GM08714 (cell line): ENCODE data around the gene TEX13B.
"Not testable (repeated sequence)": the region's sequence is repeated elsewhere in the genome, so short reads cannot be mapped to it uniquely, and the experiment has no call there.

ENCODE experiments used
- H3K4me3 ChIP-seq: fragments of 200-500 bp; sonication (Bioruptor generic); 2 replicates; pipeline ENCODE4 v1.5.1; 2014; ENCODE audit warnings: mild to moderate bottlenecking, low read length, inconsistent platforms
- ZNF274 ChIP-seq: IDR thresholded peaks from 2 replicates; pipeline ENCODE4 v1.6.1; 2012; ENCODE audit warnings: mild to moderate bottlenecking, low read depth, low read length

Gene TEX13B

GRCh38 chrX:107978707-107979307 is 3.4 kb downstream of the TEX13B start:
- no peak for TF ChIP-seq ZNF274
- H3K4me3 ChIP-seq, result no peak overlapping the region

GRCh38 chrX:107978071-107978470 is 4.1 kb downstream of the TEX13B start:
- TF ChIP-seq ZNF274, result no peak
- H3K4me3 ChIP-seq, result no peak overlapping the region

- H3K4me3 ChIP-seq, result no peak overlapping the region
- no peak for TF ChIP-seq ZNF274
These were observed 10.5 kb downstream of the TEX13B start for GRCh38 chrX:107971636-107972035.

- no peak for TF ChIP-seq ZNF274
- no peak overlapping the region for H3K4me3 ChIP-seq
These were observed 12.1 kb downstream of the TEX13B start for GRCh38 chrX:107970073-107970472.

GRCh38 chrX:107968623-107969022 is 13.5 kb downstream of the TEX13B start:
- TF ChIP-seq ZNF274, result no peak

GRCh38 chrX:107955337-107955736 is 26.8 kb downstream of the TEX13B start:
- H3K4me3 ChIP-seq, result not testable (repeated sequence)

More at GRCh38 chrX:107968623-107969022, 13.5 kb downstream of the TEX13B start:
- no peak overlapping the region for H3K4me3 ChIP-seq

- H3K4me3 ChIP-seq, result no peak overlapping the region
- no peak for TF ChIP-seq ZNF274
These were observed 42.1 kb downstream of the TEX13B start for GRCh38 chrX:107940095-107940494.

GRCh38 chrX:107936434-107936730 is 45.8 kb downstream of the TEX13B start:
- no peak for TF ChIP-seq ZNF274
- no peak overlapping the region for H3K4me3 ChIP-seq

- no peak for TF ChIP-seq ZNF274
- no peak overlapping the region for H3K4me3 ChIP-seq
These were observed 46.3 kb downstream of the TEX13B start for GRCh38 chrX:107935664-107936433.

GRCh38 chrX:107935200-107935599 is 47.0 kb downstream of the TEX13B start:
- TF ChIP-seq ZNF274, result no peak
- no peak overlapping the region for H3K4me3 ChIP-seq

GRCh38 chrX:107934262-107934661 is 47.9 kb downstream of the TEX13B start:
- no peak overlapping the region for H3K4me3 ChIP-seq
- TF ChIP-seq ZNF274, result no peak
